ENCODE data around the gene INPP5D.
"Not testable (repeated sequence)": the region's sequence is repeated elsewhere in the genome, so short reads cannot be mapped to it uniquely, and the experiment has no call there.

Gene INPP5D

DNA sequence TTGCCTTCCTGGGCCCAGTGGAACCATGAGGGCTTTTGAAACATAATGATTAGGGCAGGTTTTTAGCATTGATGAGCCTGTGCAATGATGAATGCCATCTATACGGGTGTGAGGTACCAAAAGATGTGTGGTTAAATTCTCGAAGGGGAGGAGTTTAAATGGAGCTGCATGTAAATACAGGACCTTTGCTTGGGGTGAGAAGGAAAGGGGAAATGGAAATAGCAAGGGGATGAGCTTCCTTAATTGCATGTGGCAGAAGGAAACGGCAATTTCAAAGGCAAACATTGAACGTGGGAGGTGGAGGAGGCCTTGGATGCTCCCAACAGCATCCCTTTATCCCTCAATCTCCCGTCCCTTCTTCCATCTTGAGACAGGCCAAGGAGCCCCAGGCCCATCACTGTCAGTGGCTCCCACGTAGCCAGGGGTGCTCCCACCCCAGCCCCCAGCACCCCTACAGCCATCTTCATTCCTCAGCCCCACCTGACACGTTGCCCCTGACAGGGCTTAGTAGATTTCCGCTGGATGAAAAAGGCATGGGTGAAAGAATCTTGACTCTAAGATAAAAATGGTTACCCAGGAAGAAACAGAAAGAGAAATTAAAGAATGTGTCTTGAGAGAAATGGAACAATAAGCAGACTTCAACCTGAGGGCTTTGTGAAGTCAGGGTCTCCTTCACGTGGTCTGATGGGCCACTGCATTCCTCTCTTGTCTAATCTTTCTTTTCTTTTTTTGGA is 32.5 kb downstream of the INPP5D start:
- DNase-seq (ENCODE audit: low read depth) = no peak
- H3K4me1 ChIP-seq (ENCODE audit: control insufficient read depth, insufficient read depth, low read length) = no peaks in the 10 kb centered on the region

DNA sequence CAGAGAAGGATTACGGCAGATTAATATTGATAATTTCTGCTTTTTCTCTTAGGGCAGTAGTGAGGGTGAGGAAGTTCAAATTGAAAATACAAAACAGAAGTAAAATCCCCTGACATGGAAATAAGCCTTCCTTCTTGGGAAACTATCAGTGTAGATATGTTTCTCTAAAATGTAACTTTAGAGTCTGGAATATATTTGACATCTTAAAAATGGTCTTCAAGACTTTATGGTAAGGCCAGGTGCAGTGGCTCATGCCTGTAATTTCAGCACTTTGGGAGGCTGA is 33.0 kb downstream of the INPP5D start:
- H3K36me3 ChIP-seq (ENCODE audit: control insufficient read depth, insufficient read depth, low read length, severe bottlenecking) = no peaks in the 10 kb centered on the region
- no peaks in the 10 kb centered on the region for H3K4me1 ChIP-seq (ENCODE audit: control insufficient read depth, insufficient read depth, low read length)
- H3K27me3 ChIP-seq (replicated peaks; ENCODE audit: control insufficient read depth, insufficient read depth, low read length) = peaks cover 28% of the 10 kb centered on the region
- H3K9me3 ChIP-seq (ENCODE audit: control insufficient read depth, low read length) = no peaks in the 10 kb centered on the region
- no peak overlapping the region for H3K9ac ChIP-seq (ENCODE audit: low read length)
- no peak overlapping the region for H3K4me3 ChIP-seq (ENCODE audit: low read length)
- DNase-seq (ENCODE audit: low read depth) = no peak

More for the DNA sequence above, 32.5 kb downstream of the INPP5D start:
- Histone ChIP-seq H3K36me3 (ENCODE audit: control insufficient read depth, insufficient read depth, low read length, severe bottlenecking) (no peaks in the 10 kb centered on the region), H3K9ac (ENCODE audit: low read length) (no peak overlapping the region), H3K27me3 (replicated peaks; ENCODE audit: control insufficient read depth, insufficient read depth, low read length) (peaks cover 28% of the 10 kb centered on the region), H3K4me3 (ENCODE audit: low read length) (no peak overlapping the region), H3K9me3 (ENCODE audit: control insufficient read depth, low read length) (no peaks in the 10 kb centered on the region)

DNA sequence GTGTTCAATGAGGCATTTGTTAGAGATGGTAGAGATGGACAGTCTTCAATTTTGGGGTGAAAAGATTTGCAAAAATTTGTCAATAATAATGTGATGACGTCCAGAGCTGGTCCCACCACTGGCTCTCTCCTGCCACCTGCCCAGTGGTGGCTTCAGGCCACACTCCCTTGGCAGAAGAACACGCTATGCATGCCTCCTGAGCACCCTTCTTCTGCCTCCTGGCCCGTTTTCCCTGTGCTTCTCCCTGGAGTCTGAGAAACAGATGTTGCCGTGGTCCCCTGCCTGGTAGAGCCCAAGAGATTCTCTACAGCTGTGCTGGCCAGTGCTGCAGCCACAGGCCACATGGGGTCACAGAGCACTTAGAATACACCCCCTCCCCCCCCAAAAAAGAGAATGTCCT is 33.6 kb downstream of the INPP5D start:
- no peak for DNase-seq (ENCODE audit: low read depth)
- no peaks in the 10 kb centered on the region for H3K4me1 ChIP-seq (ENCODE audit: control insufficient read depth, insufficient read depth, low read length)
- H3K4me3 ChIP-seq (ENCODE audit: low read length) = no peak overlapping the region

DNA sequence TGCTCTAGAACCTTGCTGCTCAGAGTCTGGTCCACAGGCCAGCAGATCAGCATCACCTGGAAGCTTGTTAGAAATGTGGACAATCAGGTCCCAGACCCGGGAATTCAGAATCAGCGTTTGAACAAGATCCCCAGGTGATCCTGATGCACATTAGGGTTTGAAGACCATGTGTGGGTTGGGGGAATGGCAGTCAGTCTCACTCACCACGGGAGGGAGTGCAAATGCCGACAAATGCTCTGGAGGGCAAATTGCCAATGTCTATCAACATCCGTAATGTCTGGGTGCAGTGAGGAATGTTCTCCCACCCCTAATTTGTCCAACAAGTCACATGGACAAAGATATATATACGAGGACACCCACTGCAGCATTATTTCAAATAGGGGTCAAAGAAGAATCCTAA is 34.5 kb downstream of the INPP5D start:
- no peak overlapping the region for H3K4me3 ChIP-seq (ENCODE audit: low read length)
- no peaks in the 10 kb centered on the region for H3K36me3 ChIP-seq (ENCODE audit: control insufficient read depth, insufficient read depth, low read length, severe bottlenecking)
- DNase-seq (ENCODE audit: low read depth) = no peak
- no peak overlapping the region for H3K9ac ChIP-seq (ENCODE audit: low read length)
- peaks cover 19% of the 10 kb centered on the region for H3K27me3 ChIP-seq (replicated peaks; ENCODE audit: control insufficient read depth, insufficient read depth, low read length)
- no peaks in the 10 kb centered on the region for H3K4me1 ChIP-seq (ENCODE audit: control insufficient read depth, insufficient read depth, low read length)
- no peaks in the 10 kb centered on the region for H3K9me3 ChIP-seq (ENCODE audit: control insufficient read depth, low read length)

More for the DNA sequence above, 33.6 kb downstream of the INPP5D start:
- no peak overlapping the region for H3K9ac ChIP-seq (ENCODE audit: low read length)
- peaks cover 22% of the 10 kb centered on the region for H3K27me3 ChIP-seq (replicated peaks; ENCODE audit: control insufficient read depth, insufficient read depth, low read length)
- no peaks in the 10 kb centered on the region for H3K36me3 ChIP-seq (ENCODE audit: control insufficient read depth, insufficient read depth, low read length, severe bottlenecking)
- H3K9me3 ChIP-seq (ENCODE audit: control insufficient read depth, low read length) = no peaks in the 10 kb centered on the region

DNA sequence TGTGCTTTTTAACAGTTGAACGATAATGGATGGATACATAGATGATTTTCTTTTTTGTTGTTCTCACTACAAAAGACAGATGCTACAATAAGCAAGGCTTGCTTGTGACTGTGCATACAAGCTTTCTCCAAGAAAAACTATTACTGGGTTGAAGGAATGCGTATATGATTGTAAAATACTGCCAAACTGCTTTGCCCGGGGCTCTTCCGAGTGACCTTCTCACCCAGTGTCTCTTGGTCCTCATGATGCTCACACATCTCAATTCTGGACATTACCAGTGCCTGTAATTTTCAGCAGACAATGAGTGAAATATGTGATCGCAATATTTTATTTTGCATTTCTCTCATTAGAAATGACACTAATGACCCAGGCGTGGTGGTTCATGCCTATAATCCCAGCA is 35.9 kb downstream of the INPP5D start:
- H3K4me1 ChIP-seq (ENCODE audit: control insufficient read depth, insufficient read depth, low read length) = no peaks in the 10 kb centered on the region
- no peak for DNase-seq (ENCODE audit: low read depth)

DNA sequence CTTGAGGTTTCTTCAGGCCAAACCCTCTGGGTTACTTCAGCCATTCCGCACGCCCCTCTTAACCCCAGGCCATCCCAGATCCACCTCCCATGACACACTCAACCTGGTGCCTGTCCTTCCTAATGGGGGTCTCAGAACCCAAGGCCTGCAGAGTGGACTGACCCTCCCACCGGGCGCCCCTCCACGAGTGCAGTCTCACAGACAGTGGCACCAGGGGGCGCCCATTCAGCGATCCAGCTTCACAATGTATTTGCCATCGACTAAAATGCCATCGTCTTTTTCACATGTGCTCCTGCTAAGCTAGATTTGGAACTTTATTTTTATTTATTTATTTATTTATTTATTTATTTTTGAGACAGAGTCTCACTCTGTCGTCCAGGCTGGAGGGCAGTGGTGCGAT is 38.5 kb downstream of the INPP5D start:
- Histone ChIP-seq H3K4me1 (ENCODE audit: control insufficient read depth, insufficient read depth, low read length) (no peaks in the 10 kb centered on the region), H3K36me3 (ENCODE audit: control insufficient read depth, insufficient read depth, low read length, severe bottlenecking) (no peaks in the 10 kb centered on the region), H3K27me3 (replicated peaks; ENCODE audit: control insufficient read depth, insufficient read depth, low read length) (peaks cover 17% of the 10 kb centered on the region), H3K9ac (ENCODE audit: low read length) (no peak overlapping the region), H3K9me3 (ENCODE audit: control insufficient read depth, low read length) (no peaks in the 10 kb centered on the region), H3K4me3 (ENCODE audit: low read length) (no peak overlapping the region)
- DNase-seq (ENCODE audit: low read depth) = no peak

More for the DNA sequence above, 35.9 kb downstream of the INPP5D start:
- Histone ChIP-seq H3K9ac (ENCODE audit: low read length) (no peak overlapping the region), H3K36me3 (ENCODE audit: control insufficient read depth, insufficient read depth, low read length, severe bottlenecking) (no peaks in the 10 kb centered on the region), H3K4me3 (ENCODE audit: low read length) (no peak overlapping the region), H3K9me3 (ENCODE audit: control insufficient read depth, low read length) (no peaks in the 10 kb centered on the region), H3K27me3 (replicated peaks; ENCODE audit: control insufficient read depth, insufficient read depth, low read length) (peaks cover 15% of the 10 kb centered on the region)

DNA sequence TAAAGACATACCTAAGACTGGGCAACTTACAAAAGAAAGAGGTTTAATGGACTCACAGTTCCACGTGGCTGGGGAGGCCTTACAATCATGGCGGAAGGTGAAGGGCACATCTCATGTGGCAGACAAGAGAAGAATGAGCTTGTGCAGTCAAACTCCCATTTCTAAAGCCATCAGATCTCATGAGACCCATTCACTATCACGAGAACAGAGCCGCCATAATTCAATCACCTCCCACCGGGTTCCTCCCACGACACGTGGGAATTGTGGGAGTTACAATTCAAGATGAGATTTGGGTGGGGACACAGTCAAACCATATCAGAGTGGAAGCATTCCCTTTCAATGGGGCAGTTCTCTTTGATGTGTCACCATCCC is 39.7 kb downstream of the INPP5D start:
- not testable (repeated sequence) for H3K4me3 ChIP-seq (ENCODE audit: low read length); H3K9me3 ChIP-seq (ENCODE audit: control insufficient read depth, low read length); DNase-seq (ENCODE audit: low read depth); H3K9ac ChIP-seq (ENCODE audit: low read length); H3K36me3 ChIP-seq (ENCODE audit: control insufficient read depth, insufficient read depth, low read length, severe bottlenecking); H3K4me1 ChIP-seq (ENCODE audit: control insufficient read depth, insufficient read depth, low read length)
- H3K27me3 ChIP-seq (replicated peaks; ENCODE audit: control insufficient read depth, insufficient read depth, low read length) = peaks cover 13% of the 10 kb centered on the region

DNA sequence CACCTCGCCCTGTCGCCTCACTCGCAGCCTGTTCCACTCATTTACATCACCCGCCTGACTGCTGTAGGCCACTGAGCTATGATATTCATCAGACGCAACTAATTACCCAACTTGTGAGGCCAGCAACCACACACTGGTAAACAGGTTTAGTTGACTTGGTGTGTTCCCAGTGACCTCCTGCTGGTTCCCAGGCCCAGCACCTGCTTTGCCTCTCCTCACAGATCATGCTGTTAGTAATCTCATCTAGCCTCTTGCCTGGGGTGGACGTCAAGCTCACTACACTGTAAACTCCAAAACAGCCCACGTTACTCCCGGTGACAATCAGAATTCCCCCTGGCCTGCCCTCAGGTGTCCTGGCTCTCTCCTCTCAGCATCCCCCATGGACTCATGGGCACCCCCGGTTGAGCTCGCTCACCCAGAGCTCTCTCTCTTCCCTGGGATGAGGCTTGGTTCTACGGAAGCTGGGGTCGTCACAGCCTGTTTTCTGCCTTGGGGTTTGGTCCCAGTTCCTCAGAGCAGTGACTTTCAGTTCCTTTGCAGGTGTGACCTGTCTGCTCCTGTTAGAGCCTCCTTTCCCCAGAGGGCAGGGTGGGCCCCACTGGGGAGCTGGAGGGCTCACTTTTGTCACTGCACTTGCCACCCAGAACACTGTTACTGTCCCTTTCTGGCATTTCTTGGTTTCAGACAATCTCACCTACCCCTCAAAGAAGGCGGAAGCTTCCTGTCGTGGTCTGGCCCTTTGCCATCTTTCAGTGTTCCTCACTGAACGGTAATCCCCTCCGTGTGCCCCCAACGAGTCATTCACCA is 40.3 kb downstream of the INPP5D start:
- DNase-seq (ENCODE audit: low read depth) = no peak
- no peaks in the 10 kb centered on the region for H3K36me3 ChIP-seq (ENCODE audit: control insufficient read depth, insufficient read depth, low read length, severe bottlenecking)
- peaks cover 18% of the 10 kb centered on the region for H3K27me3 ChIP-seq (replicated peaks; ENCODE audit: control insufficient read depth, insufficient read depth, low read length)
- no peak overlapping the region for H3K4me3 ChIP-seq (ENCODE audit: low read length)
- H3K9ac ChIP-seq (ENCODE audit: low read length) = no peak overlapping the region
- H3K9me3 ChIP-seq (ENCODE audit: control insufficient read depth, low read length) = no peaks in the 10 kb centered on the region
- no peaks in the 10 kb centered on the region for H3K4me1 ChIP-seq (ENCODE audit: control insufficient read depth, insufficient read depth, low read length)

DNA sequence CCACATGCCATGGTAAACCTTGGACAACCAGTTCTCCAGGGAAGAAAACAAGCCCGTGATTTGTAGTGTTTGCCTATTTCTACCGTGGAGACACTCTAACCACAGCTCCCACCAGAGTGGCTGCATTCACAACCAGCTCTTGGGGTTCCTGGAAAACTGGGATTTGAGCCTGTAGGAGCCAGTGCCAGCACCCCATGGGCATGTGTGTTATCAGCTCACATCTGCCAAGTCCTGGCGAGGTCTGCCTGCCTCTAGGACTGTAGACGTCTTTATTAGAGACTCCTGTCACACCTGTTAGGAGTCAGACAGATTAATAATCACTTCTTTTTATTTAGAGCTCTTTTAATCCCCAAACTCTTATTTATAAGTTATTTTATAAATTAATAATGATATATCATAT is 41.0 kb downstream of the INPP5D start:
- no peaks in the 10 kb centered on the region for H3K4me1 ChIP-seq (ENCODE audit: control insufficient read depth, insufficient read depth, low read length)
- no peak overlapping the region for H3K4me3 ChIP-seq (ENCODE audit: low read length)
- DNase-seq (ENCODE audit: low read depth) = no peak
- no peak overlapping the region for H3K9ac ChIP-seq (ENCODE audit: low read length)
- H3K9me3 ChIP-seq (ENCODE audit: control insufficient read depth, low read length) = peaks cover 6% of the 10 kb centered on the region
- H3K36me3 ChIP-seq (ENCODE audit: control insufficient read depth, insufficient read depth, low read length, severe bottlenecking) = no peaks in the 10 kb centered on the region
- peaks cover 24% of the 10 kb centered on the region for H3K27me3 ChIP-seq (replicated peaks; ENCODE audit: control insufficient read depth, insufficient read depth, low read length)

DNA sequence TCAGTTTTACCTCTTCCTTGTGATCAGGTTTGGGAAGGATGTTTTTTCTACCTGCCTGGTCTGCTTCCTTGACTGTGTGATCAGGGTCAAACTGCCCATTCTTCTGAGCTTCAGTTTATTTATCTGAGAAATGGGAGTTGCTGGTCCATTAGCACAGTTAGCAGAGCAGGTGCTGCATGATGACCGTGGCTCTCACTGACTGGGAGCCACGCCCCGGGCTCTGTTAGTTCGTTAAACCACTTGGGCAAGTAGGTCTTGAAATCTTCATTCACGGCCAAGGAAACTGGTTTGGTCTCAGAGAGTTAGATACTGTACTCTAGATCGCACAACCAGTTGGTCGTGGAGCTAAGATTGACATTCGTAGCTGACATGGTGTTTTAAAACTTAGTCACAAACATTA is 41.7 kb downstream of the INPP5D start:
- Histone ChIP-seq H3K4me3 (ENCODE audit: low read length) (no peak overlapping the region), H3K4me1 (ENCODE audit: control insufficient read depth, insufficient read depth, low read length) (no peaks in the 10 kb centered on the region), H3K9me3 (ENCODE audit: control insufficient read depth, low read length) (peaks cover 9% of the 10 kb centered on the region), H3K36me3 (ENCODE audit: control insufficient read depth, insufficient read depth, low read length, severe bottlenecking) (no peaks in the 10 kb centered on the region), H3K27me3 (replicated peaks; ENCODE audit: control insufficient read depth, insufficient read depth, low read length) (peaks cover 31% of the 10 kb centered on the region), H3K9ac (ENCODE audit: low read length) (no peak overlapping the region)
- no peak for DNase-seq (ENCODE audit: low read depth)

DNA sequence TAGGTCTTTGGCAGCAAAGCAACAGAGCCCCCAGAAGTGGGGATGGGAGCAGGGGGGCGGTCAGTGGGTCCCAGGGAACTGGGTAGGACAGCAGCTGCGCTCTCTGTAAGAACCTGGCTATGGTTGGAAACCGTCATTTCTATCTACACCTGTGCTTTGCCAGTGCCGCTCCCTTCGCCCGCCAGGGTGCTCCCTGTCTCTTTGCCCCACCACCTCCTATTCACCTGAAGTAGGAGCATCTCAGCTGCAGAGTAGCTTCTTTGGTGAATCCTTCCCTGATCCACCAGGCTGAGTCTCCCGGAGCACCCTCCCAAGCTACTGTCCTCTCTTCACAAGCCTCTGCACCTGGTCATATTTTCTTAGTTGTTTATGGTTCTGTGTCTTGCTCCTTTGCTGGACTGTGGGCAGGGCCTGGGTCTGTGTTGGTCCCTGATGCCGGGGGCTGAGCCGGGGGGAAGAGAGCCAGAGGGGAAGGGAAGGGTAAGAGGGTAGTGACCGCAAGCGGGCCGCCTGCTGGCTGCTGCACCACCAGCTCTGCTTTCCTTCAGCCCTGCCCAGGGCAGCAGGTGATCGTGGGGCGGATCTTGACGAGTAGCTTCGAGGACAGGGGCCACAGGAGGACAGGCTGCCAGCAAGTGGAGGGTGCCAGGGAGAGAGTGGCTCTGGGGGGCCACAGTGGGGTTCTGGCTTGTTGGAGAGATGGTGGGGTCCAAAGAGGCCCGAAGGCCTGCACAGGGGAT is 45.2 kb downstream of the INPP5D start:
- peaks cover 55% of the 10 kb centered on the region for H3K27me3 ChIP-seq (replicated peaks; ENCODE audit: control insufficient read depth, insufficient read depth, low read length)
- no peak overlapping the region for H3K4me3 ChIP-seq (ENCODE audit: low read length)
- H3K36me3 ChIP-seq (ENCODE audit: control insufficient read depth, insufficient read depth, low read length, severe bottlenecking) = no peaks in the 10 kb centered on the region
- no peaks in the 10 kb centered on the region for H3K4me1 ChIP-seq (ENCODE audit: control insufficient read depth, insufficient read depth, low read length)
- peaks cover 9% of the 10 kb centered on the region for H3K9me3 ChIP-seq (ENCODE audit: control insufficient read depth, low read length)
- DNase-seq (ENCODE audit: low read depth) = no peak
- no peak overlapping the region for H3K9ac ChIP-seq (ENCODE audit: low read length)

Data from adipocyte (in vitro differentiated cells).